ENCODE results near the gene PPP2CA. TPM values are rescaled to one million over a fixed set of nuclear protein-coding genes. Genes with fewer than 3 reads are reported as not detected.

Gene PPP2CA
- total RNA-seq, 2 donors from 2014 or later: 119 to 175 TPM

- intact Hi-C loops (cut with DNase I): no loop called here
- H3K4me3 ChIP-seq: no peak overlapping the region
- TF ChIP-seq POLR2A (IDR thresholded peaks at IDR 0.05) (no peak), POLR2AphosphoS5 (IDR thresholded peaks at IDR 0.05) (no peak)
- TF ChIP-seq, protein P1, sequence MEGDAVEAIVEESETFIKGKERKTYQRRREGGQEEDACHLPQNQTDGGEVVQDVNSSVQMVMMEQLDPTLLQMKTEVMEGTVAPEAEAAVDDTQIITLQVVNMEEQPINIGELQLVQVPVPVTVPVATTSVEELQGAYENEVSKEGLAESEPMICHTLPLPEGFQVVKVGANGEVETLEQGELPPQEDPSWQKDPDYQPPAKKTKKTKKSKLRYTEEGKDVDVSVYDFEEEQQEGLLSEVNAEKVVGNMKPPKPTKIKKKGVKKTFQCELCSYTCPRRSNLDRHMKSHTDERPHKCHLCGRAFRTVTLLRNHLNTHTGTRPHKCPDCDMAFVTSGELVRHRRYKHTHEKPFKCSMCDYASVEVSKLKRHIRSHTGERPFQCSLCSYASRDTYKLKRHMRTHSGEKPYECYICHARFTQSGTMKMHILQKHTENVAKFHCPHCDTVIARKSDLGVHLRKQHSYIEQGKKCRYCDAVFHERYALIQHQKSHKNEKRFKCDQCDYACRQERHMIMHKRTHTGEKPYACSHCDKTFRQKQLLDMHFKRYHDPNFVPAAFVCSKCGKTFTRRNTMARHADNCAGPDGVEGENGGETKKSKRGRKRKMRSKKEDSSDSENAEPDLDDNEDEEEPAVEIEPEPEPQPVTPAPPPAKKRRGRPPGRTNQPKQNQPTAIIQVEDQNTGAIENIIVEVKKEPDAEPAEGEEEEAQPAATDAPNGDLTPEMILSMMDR (IDR thresholded peaks at IDR 0.05): no peak
- no peaks in the 10 kb centered on the region for H3K9me3 ChIP-seq
- H3K36me3 ChIP-seq: no peaks in the 10 kb centered on the region
- no peak overlapping the region for H3K27ac ChIP-seq
- peaks cover 4% of the 10 kb centered on the region for H3K4me1 ChIP-seq (replicated peaks)
- no peak for DNase-seq (ENCODE audit: low spot score)
- 80% methylated on average over 14 of the region's 14 CpGs for WGBS
- no peaks in the 10 kb centered on the region for H3K27me3 ChIP-seq (replicated peaks; ENCODE audit: insufficient read depth)
Observed at GRCh38 chr5:134209477-134210245, 16.2 kb downstream of the PPP2CA start.

- H3K4me1 ChIP-seq (replicated peaks): peaks cover 4% of the 10 kb centered on the region
- no peaks in the 10 kb centered on the region for H3K27me3 ChIP-seq (replicated peaks; ENCODE audit: insufficient read depth)
- no peak overlapping the region for H3K4me3 ChIP-seq
- 95% methylated on average over 1 of the region's 1 CpG for WGBS
- H3K9me3 ChIP-seq: no peaks in the 10 kb centered on the region
- no peak for DNase-seq (ENCODE audit: low spot score)
- no peak overlapping the region for H3K27ac ChIP-seq
- intact Hi-C loops (cut with DNase I): no loop called here
- H3K36me3 ChIP-seq: no peaks in the 10 kb centered on the region
- TF ChIP-seq POLR2AphosphoS5 (IDR thresholded peaks at IDR 0.05) (no peak), POLR2A (IDR thresholded peaks at IDR 0.05) (no peak)
- TF ChIP-seq, protein P1 (IDR thresholded peaks at IDR 0.05): no peak
Observed at GRCh38 chr5:134207696-134208095, 18.2 kb downstream of the PPP2CA start.

- peaks cover 4% of the 10 kb centered on the region for H3K4me1 ChIP-seq (replicated peaks)
- H3K36me3 ChIP-seq: no peaks in the 10 kb centered on the region
- no peak overlapping the region for H3K4me3 ChIP-seq
- no peaks in the 10 kb centered on the region for H3K27me3 ChIP-seq (replicated peaks; ENCODE audit: insufficient read depth)
- no peaks in the 10 kb centered on the region for H3K9me3 ChIP-seq
- H3K27ac ChIP-seq: no peak overlapping the region
- intact Hi-C loops (cut with DNase I): no loop called here
- WGBS: 76% methylated on average over 7 of the region's 7 CpGs
- no peak for DNase-seq (ENCODE audit: low spot score)
- TF ChIP-seq POLR2A (IDR thresholded peaks at IDR 0.05) (no peak), POLR2AphosphoS5 (IDR thresholded peaks at IDR 0.05) (no peak)
- TF ChIP-seq, protein P1 (IDR thresholded peaks at IDR 0.05): no peak
Observed at GRCh38 chr5:134206627-134207160, 19.2 kb downstream of the PPP2CA start.

- Histone ChIP-seq H3K4me3 (no peak overlapping the region), H3K36me3 (no peaks in the 10 kb centered on the region), H3K9me3 (no peaks in the 10 kb centered on the region), H3K27me3 (replicated peaks; ENCODE audit: insufficient read depth) (no peaks in the 10 kb centered on the region), H3K4me1 (replicated peaks) (peaks cover 4% of the 10 kb centered on the region), H3K27ac (no peak overlapping the region)
- TF ChIP-seq, protein P1 (IDR thresholded peaks at IDR 0.05): no peak
- TF ChIP-seq POLR2A (IDR thresholded peaks at IDR 0.05) (no peak), POLR2AphosphoS5 (IDR thresholded peaks at IDR 0.05) (no peak)
- DNase-seq (ENCODE audit: low spot score): no peak
- WGBS: 93% methylated on average over 4 of the region's 4 CpGs
- intact Hi-C loops (cut with DNase I): no loop called here
Observed at GRCh38 chr5:134204575-134204974, 21.3 kb downstream of the PPP2CA start.

GRCh38 chr5:134203630-134204029, 22.2 kb downstream of the PPP2CA start:
- intact Hi-C loops (cut with DNase I): no loop called here
- TF ChIP-seq POLR2A (IDR thresholded peaks at IDR 0.05) (no peak), POLR2AphosphoS5 (IDR thresholded peaks at IDR 0.05) (no peak)
- TF ChIP-seq, protein P1 (IDR thresholded peaks at IDR 0.05): no peak
- WGBS: 97% methylated on average over 3 of the region's 3 CpGs
- no peaks in the 10 kb centered on the region for H3K36me3 ChIP-seq
- no peaks in the 10 kb centered on the region for H3K9me3 ChIP-seq
- H3K4me1 ChIP-seq (replicated peaks): no peaks in the 10 kb centered on the region
- H3K27ac ChIP-seq: no peak overlapping the region
- no peak for DNase-seq (ENCODE audit: low spot score)
- no peak overlapping the region for H3K4me3 ChIP-seq
- no peaks in the 10 kb centered on the region for H3K27me3 ChIP-seq (replicated peaks; ENCODE audit: insufficient read depth)

All from prostate gland (tissue), 2 donors.